Measurements from ENCODE around the gene GPC6. TPM values are rescaled to one million over a fixed set of nuclear protein-coding genes. Genes with fewer than 3 reads are reported as not detected.

Gene GPC6
- polyA plus RNA-seq, 2 of the 4 experiments (the other 2 are of a cell fraction) = 8.0 to 14.4 TPM

DNA sequence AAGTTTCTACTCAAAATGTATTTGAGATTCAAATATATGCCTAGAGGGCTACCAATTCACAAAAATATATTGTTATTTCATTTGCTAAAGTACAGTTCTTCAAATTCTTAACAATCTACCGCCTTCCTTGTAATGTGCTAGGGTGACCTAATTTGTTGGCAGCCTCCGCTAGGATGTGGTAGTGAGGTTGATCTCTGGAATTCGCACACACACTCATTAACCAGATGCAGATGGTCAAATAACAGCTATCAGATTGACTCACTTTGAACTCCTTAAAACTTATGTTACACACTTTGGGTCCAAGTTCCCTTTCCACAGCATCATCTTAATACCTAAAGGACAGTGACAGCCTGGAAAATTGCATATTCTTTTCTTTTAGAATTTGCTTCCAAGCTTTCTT is 885.6 kb downstream of the GPC6 start (continued):
- TF ChIP-seq, protein P1, sequence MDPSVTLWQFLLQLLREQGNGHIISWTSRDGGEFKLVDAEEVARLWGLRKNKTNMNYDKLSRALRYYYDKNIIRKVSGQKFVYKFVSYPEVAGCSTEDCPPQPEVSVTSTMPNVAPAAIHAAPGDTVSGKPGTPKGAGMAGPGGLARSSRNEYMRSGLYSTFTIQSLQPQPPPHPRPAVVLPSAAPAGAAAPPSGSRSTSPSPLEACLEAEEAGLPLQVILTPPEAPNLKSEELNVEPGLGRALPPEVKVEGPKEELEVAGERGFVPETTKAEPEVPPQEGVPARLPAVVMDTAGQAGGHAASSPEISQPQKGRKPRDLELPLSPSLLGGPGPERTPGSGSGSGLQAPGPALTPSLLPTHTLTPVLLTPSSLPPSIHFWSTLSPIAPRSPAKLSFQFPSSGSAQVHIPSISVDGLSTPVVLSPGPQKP (IDR thresholded peaks at IDR 0.05; ENCODE audit: low read depth, low read length) = no peak
- no peak for TF ChIP-seq HOXB5 (CRISPR knock-in tag; IDR thresholded peaks at IDR 0.05)
- no peak for TF ChIP-seq EHMT2 (IDR thresholded peaks at IDR 0.05; ENCODE audit: low read depth)

DNA sequence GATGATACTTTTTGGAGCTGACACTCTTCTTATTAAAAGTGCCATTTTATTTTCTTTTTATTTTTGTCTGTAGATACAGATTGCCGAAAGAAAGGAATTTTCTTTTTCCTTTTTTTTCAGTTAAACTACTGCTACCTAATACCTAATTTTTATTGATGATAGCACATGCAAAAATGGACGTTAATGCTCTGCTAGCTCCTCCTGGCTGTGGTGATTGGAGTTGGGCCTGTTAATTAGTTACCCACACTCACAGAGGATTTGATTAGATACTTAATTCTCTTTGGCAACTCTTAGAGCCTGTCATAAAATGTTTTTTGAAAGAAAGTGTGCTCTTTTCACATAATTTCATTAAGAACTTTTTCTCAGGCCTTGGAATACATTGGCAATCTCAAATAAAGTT is 886.1 kb downstream of the GPC6 start:
- no peak for DNase-seq (ENCODE audit: low read depth in 1 of 2, low spot score in 1 of 2)
- 42% methylated on average over 2 of the region's 2 CpGs for WGBS (ENCODE audit: missing lambda C conversion rate)
- H3K4me2 ChIP-seq = no peak overlapping the region
- H3K27ac ChIP-seq = no peak overlapping the region
- no peaks in the 10 kb centered on the region for H3K4me1 ChIP-seq
- TF ChIP-seq HOXB13 (CRISPR knock-in tag; IDR thresholded peaks at IDR 0.05; ENCODE audit: low read depth) (no peak), HOXB5 (CRISPR knock-in tag; IDR thresholded peaks at IDR 0.05) (no peak), BHLHE40 (IDR thresholded peaks at IDR 0.05; ENCODE audit: low read depth, low read length) (no peak), HOXA7 (CRISPR knock-in tag; IDR thresholded peaks at IDR 0.05) (no peak), HEYL (CRISPR knock-in tag; IDR thresholded peaks at IDR 0.05) (no peak), EP300 (IDR thresholded peaks at IDR 0.05) (no peak), KDM5A (IDR thresholded peaks at IDR 0.05) (no peak), EHMT2 (IDR thresholded peaks at IDR 0.05; ENCODE audit: low read depth) (no peak), CHD4 (IDR thresholded peaks at IDR 0.05; ENCODE audit: borderline replicate concordance) (no peak)
- TF ChIP-seq, protein P2, sequence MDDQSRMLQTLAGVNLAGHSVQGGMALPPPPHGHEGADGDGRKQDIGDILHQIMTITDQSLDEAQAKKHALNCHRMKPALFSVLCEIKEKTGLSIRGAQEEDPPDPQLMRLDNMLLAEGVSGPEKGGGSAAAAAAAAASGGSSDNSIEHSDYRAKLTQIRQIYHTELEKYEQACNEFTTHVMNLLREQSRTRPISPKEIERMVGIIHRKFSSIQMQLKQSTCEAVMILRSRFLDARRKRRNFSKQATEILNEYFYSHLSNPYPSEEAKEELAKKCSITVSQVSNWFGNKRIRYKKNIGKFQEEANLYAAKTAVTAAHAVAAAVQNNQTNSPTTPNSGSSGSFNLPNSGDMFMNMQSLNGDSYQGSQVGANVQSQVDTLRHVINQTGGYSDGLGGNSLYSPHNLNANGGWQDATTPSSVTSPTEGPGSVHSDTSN (IDR thresholded peaks at IDR 0.05) = no peak
- TF ChIP-seq, protein P3, sequence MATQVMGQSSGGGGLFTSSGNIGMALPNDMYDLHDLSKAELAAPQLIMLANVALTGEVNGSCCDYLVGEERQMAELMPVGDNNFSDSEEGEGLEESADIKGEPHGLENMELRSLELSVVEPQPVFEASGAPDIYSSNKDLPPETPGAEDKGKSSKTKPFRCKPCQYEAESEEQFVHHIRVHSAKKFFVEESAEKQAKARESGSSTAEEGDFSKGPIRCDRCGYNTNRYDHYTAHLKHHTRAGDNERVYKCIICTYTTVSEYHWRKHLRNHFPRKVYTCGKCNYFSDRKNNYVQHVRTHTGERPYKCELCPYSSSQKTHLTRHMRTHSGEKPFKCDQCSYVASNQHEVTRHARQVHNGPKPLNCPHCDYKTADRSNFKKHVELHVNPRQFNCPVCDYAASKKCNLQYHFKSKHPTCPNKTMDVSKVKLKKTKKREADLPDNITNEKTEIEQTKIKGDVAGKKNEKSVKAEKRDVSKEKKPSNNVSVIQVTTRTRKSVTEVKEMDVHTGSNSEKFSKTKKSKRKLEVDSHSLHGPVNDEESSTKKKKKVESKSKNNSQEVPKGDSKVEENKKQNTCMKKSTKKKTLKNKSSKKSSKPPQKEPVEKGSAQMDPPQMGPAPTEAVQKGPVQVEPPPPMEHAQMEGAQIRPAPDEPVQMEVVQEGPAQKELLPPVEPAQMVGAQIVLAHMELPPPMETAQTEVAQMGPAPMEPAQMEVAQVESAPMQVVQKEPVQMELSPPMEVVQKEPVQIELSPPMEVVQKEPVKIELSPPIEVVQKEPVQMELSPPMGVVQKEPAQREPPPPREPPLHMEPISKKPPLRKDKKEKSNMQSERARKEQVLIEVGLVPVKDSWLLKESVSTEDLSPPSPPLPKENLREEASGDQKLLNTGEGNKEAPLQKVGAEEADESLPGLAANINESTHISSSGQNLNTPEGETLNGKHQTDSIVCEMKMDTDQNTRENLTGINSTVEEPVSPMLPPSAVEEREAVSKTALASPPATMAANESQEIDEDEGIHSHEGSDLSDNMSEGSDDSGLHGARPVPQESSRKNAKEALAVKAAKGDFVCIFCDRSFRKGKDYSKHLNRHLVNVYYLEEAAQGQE (IDR thresholded peaks at IDR 0.05) = no peak
- TF ChIP-seq, protein P4, sequence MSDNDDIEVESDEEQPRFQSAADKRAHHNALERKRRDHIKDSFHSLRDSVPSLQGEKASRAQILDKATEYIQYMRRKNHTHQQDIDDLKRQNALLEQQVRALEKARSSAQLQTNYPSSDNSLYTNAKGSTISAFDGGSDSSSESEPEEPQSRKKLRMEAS (IDR thresholded peaks at IDR 0.05) = no peak
- TF ChIP-seq, protein P1 (IDR thresholded peaks at IDR 0.05; ENCODE audit: low read depth, low read length) = no peak
- TF ChIP-seq, protein P5, sequence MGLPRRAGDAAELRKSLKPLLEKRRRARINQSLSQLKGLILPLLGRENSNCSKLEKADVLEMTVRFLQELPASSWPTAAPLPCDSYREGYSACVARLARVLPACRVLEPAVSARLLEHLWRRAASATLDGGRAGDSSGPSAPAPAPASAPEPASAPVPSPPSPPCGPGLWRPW (IDR thresholded peaks at IDR 0.05) = no peak
- TF ChIP-seq, protein P6, sequence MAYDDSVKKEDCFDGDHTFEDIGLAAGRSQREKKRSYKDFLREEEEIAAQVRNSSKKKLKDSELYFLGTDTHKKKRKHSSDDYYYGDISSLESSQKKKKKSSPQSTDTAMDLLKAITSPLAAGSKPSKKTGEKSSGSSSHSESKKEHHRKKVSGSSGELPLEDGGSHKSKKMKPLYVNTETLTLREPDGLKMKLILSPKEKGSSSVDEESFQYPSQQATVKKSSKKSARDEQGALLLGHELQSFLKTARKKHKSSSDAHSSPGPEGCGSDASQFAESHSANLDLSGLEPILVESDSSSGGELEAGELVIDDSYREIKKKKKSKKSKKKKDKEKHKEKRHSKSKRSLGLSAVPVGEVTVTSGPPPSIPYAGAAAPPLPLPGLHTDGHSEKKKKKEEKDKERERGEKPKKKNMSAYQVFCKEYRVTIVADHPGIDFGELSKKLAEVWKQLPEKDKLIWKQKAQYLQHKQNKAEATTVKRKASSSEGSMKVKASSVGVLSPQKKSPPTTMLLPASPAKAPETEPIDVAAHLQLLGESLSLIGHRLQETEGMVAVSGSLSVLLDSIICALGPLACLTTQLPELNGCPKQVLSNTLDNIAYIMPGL (CRISPR knock-in tag; IDR thresholded peaks at IDR 0.05; ENCODE audit: borderline replicate concordance) = no peak
- TF ChIP-seq, protein P7, sequence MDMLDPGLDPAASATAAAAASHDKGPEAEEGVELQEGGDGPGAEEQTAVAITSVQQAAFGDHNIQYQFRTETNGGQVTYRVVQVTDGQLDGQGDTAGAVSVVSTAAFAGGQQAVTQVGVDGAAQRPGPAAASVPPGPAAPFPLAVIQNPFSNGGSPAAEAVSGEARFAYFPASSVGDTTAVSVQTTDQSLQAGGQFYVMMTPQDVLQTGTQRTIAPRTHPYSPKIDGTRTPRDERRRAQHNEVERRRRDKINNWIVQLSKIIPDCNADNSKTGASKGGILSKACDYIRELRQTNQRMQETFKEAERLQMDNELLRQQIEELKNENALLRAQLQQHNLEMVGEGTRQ (IDR thresholded peaks at IDR 0.05) = no peak
- no peak for FAIRE-seq
- no peaks in the 10 kb centered on the region for H3K9me3 ChIP-seq
- no peak overlapping the region for H3K4me3 ChIP-seq
- CTCF ChIA-PET = no interaction called here
- POLR2A ChIA-PET = no interaction called here
- no peak for ATAC-seq

Data from A549 (cell line).